ENCODE measurements around the gene DEPDC7. TPM values are rescaled to one million over a fixed set of nuclear protein-coding genes. Genes with fewer than 3 reads are reported as not detected.
"Not testable (repeated sequence)": the region's sequence is repeated elsewhere in the genome, so short reads cannot be mapped to it uniquely, and the experiment has no call there.

DEPDC7 gene
- total and polyA plus RNA-seq, 12 donors, result 0.32 to 3.6 (median 0.67) TPM; not detected in 1

DNA sequence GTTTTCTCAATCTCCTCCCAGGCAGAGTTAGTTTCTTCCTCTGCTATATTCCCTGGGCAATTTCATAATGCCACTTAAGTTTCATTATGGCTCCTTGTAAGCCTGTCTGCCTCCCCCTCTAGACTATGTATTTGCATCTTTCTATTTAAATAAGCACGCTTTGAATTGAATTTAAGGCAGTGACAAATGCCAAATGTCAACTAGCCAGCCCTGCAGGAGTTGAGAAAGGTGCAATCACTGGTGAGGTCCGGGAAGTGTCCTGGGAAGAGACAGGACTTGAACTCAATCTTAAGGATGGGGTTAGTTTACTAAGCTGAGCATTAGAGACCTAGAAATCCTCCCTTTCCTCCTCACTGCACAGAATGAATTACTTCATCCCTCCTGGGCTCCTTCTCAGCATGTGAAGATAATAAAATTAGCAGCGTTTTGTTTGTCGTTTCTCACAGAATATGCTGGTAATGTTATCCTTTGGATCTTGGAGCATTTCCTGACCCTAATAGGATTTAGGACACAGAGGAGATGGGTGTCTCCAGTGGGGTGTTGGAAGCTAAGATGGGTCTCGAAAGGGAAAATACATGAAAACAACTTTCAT lies 25.3 kb downstream of the DEPDC7 start:
- TF ChIP-seq POLR2A (IDR thresholded peaks at IDR 0.05), result no peak
- TF ChIP-seq, protein P1, sequence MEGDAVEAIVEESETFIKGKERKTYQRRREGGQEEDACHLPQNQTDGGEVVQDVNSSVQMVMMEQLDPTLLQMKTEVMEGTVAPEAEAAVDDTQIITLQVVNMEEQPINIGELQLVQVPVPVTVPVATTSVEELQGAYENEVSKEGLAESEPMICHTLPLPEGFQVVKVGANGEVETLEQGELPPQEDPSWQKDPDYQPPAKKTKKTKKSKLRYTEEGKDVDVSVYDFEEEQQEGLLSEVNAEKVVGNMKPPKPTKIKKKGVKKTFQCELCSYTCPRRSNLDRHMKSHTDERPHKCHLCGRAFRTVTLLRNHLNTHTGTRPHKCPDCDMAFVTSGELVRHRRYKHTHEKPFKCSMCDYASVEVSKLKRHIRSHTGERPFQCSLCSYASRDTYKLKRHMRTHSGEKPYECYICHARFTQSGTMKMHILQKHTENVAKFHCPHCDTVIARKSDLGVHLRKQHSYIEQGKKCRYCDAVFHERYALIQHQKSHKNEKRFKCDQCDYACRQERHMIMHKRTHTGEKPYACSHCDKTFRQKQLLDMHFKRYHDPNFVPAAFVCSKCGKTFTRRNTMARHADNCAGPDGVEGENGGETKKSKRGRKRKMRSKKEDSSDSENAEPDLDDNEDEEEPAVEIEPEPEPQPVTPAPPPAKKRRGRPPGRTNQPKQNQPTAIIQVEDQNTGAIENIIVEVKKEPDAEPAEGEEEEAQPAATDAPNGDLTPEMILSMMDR (IDR thresholded peaks at IDR 0.05), result no peak
- Histone ChIP-seq H3K9me3 (replicated peaks in 1 of 3) (no peaks in the 10 kb centered on the region), H3K27ac (peak overlapping the region in 1 of 5 donors; percentile 97), H3K4me1 (replicated peaks in 1 of 2) (peaks cover 6 to 10% of the 10 kb centered on the region in 2 donors), H3K36me3 (replicated peaks in 1 of 2) (peaks cover 0 to 14% of the 10 kb centered on the region in 2 donors), H3K4me3 (peak overlapping the region in 1 of 4 donors; percentile 67), H3K27me3 (no peaks in the 10 kb centered on the region)
- 68 to 89% (median 77%) methylated on average over 5 of the region's 5 CpGs for WGBS, 4 donors
- DNase-seq, result no peak
- intact Hi-C loops (cut with DNase I), result no loop called here

DNA sequence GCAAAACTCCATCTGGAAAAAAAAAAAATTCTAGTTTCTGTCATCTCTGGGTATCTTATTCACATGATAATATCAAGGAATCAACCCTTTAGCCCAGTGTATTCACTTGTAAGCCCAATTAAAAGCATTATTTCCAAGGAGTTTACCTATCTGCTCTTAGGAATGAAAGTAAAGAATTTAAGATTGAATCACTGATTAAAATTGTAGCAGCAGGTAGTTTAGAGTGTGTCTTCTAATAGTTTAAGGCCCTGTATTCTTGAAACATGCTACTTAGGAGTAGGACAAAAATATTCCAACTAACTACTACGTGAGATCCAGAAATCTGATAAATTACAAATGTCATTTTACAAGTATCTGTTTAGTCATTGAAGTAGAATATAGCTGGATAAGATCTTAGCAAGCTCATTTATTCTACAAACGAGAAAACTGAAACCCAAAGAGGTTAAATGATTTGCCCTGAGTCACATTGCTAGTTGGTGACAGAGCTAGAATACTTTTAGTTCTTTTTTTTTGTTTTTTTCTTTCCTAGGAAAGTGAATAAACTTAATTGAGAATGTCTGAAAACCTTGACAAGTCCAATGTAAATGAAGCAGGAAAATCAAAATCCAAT lies 27.6 kb downstream of the DEPDC7 start:
- WGBS, 4 donors, result 72 to 82% (median 80%) methylated on average over 2 of the region's 2 CpGs
- no peak for TF ChIP-seq POLR2A (IDR thresholded peaks at IDR 0.05)
- TF ChIP-seq, protein P1 (IDR thresholded peaks at IDR 0.05), result no peak
- DNase-seq, result no peak
- Histone ChIP-seq H3K27me3 (no peaks in the 10 kb centered on the region), H3K9me3 (replicated peaks in 1 of 3) (no peaks in the 10 kb centered on the region), H3K27ac (no peak overlapping the region), H3K4me1 (replicated peaks in 1 of 2) (peaks cover 6 to 13% of the 10 kb centered on the region in 2 donors), H3K4me3 (no peak overlapping the region), H3K36me3 (replicated peaks in 1 of 2) (peaks cover 0 to 14% of the 10 kb centered on the region in 2 donors)
- intact Hi-C loops (cut with DNase I), result no loop called here

DNA sequence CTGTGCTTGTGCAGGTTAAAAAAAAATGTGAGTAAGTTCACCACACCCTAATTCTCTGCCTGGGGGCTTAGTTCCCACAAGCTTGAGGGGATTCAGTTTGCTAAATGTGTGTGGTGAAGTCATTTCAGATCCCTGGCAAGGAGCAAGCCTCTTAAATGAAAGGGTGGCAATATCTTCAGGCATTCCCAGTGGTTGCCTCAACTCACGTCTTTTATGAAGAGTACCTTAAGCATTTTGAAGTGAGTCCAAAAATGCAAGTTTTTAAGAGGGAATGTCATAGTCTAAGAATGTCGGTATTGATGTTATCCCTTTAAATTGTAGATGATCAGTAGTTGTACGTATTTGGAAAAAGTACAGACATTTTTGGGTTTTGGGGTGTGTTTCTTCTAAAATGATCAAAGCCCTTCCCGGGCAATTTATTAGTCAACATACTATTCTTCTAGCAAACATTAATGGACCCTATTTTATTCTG lies 28.6 kb downstream of the DEPDC7 start:
- H3K36me3 ChIP-seq (replicated peaks in 1 of 2), result peaks cover 0 to 14% of the 10 kb centered on the region in 2 donors
- TF ChIP-seq, protein P1 (IDR thresholded peaks at IDR 0.05), result no peak
- TF ChIP-seq POLR2A (IDR thresholded peaks at IDR 0.05), result no peak
- no peak overlapping the region for H3K4me3 ChIP-seq
- H3K27ac ChIP-seq, result no peak overlapping the region
- 93 to 98% (median 97%) methylated on average over 4 of the region's 4 CpGs for WGBS, 4 donors
- no peak for DNase-seq
- no peaks in the 10 kb centered on the region for H3K9me3 ChIP-seq (replicated peaks in 1 of 3)
- no peaks in the 10 kb centered on the region for H3K27me3 ChIP-seq
- H3K4me1 ChIP-seq (replicated peaks in 1 of 2), result peaks cover 6 to 16% of the 10 kb centered on the region in 2 donors
- intact Hi-C loops (cut with DNase I), result no loop called here

DNA sequence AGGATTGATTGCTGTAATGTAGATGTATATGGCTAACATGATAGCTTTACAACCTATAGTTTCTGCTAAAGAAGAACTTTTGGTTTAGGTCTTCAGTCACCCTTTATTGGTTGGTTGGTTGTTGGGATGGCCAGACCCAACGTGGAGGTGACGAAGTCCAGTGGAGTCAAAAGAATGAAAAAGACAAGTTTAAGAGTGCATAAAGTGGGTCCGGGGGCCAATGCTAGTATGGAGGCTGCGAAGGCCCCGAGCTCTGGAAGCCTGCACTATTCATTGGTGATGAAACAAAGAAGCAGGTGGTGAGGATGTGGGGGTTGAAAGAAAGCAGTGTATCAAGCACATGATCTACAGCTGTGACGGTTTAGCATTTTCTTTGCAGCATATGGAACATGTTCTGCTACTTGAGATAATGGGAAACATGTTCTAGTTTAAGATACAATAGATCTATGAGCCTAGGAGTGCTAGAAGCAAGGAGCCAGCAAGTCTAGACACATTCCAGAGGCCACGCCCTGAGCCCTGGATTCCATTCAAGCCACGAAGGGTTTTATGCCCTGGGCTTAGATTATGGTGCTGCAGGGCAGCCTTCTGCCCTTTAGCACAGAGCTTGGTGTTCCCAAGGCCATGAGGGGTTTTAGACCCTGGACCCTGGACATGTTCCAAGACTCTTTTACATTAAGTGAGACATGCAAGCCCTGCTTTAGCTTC lies 30.0 kb downstream of the DEPDC7 start:
- H3K36me3 ChIP-seq (replicated peaks in 1 of 2), result peaks cover 0 to 14% of the 10 kb centered on the region in 2 donors
- intact Hi-C loops (cut with DNase I), result no loop called here
- no peaks in the 10 kb centered on the region for H3K27me3 ChIP-seq
- no peak for TF ChIP-seq POLR2A (IDR thresholded peaks at IDR 0.05)
- TF ChIP-seq, protein P1 (IDR thresholded peaks at IDR 0.05), result no peak
- no peak for DNase-seq
- no peak overlapping the region for H3K4me3 ChIP-seq
- 88 to 95% (median 92%) methylated on average over 8 of the region's 8 CpGs for WGBS, 4 donors
- H3K4me1 ChIP-seq (replicated peaks in 1 of 2), result peaks cover 0 to 16% of the 10 kb centered on the region in 2 donors
- H3K27ac ChIP-seq, result no peak overlapping the region
- H3K9me3 ChIP-seq (replicated peaks in 1 of 3), result no peaks in the 10 kb centered on the region

DNA sequence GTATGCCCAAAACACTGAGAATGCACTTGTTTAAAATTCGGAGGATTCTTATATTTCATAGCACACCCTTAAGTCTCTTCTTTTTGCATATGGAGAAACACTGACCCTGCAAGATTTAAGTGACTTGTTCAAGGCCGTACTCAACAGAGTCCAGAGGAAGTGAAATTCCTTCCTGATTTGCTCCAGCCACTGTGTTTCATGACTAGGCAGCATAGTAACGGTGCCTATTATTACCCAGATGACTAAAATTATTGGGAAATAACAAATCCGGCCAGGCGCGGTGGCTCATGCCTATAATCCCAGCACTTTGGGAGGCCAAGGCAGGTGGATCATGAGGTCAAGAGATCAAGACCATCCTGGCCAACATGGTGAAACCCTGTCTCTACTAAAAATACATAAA lies 33.0 kb downstream of the DEPDC7 start:
- H3K4me1 ChIP-seq (replicated peaks in 1 of 2); intact Hi-C loops (cut with DNase I); H3K4me3 ChIP-seq; H3K27me3 ChIP-seq; H3K27ac ChIP-seq; H3K36me3 ChIP-seq (replicated peaks in 1 of 2); H3K9me3 ChIP-seq (replicated peaks in 1 of 3): not testable (repeated sequence)
- 65 to 80% (median 69%) methylated on average over 6 of the region's 6 CpGs for WGBS, 4 donors
- peak in 5 of 7 donors; percentile 33 to 59 (median 37) for DNase-seq

DNA sequence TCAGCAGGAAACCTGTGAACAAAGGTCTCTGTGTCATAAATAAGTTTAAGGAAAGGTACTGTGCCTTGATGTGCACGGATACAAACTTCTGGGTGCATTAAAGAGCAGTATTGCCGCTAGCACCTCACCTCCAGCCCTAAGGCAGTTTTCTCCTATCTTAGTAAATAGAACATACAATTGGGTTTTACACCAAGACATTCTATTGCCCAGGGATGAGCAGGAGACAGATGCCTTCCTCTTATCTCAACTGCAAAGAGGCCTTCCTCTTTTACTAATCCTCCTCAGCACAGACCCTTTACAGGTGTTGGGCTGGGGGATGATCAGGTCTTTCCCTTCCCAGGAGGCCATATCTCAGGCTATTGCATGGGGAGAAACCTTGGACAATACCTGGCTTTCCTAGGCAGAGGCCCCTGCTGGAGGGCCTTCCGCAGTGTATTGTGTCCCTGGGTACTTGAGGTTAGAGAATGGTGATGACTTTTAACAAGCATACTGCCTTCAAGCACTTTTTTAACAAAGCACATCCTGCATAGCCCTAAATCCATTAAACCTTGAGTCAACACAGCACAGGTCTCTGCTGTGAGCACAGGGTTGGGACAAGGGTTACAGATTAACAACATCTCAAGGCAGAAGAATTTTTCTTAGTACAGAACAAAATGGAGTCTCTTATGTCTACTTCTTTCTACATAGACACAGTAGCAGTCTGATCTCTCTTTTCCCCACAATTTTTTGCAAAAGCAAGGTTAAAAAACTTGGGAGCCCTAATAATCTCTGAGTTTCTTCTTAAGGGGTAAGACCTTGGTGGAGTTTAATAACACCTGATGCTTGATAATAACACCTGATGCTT lies 34.1 kb downstream of the DEPDC7 start:
- DNase-seq; H3K9me3 ChIP-seq (replicated peaks in 1 of 3); H3K4me1 ChIP-seq (replicated peaks in 1 of 2); intact Hi-C loops (cut with DNase I); H3K36me3 ChIP-seq (replicated peaks in 1 of 2); H3K27ac ChIP-seq; H3K4me3 ChIP-seq; H3K27me3 ChIP-seq: not testable (repeated sequence)
- 89 to 100% (median 92%) methylated on average over 3 of the region's 3 CpGs for WGBS, 4 donors
